ENCODE results near the gene ANKS3. TPM values are rescaled to one million over a fixed set of nuclear protein-coding genes. Genes with fewer than 3 reads are reported as not detected.

Gene ANKS3
- total RNA-seq, 1 experiment from 2014 or later, result 26.6 TPM

DNA sequence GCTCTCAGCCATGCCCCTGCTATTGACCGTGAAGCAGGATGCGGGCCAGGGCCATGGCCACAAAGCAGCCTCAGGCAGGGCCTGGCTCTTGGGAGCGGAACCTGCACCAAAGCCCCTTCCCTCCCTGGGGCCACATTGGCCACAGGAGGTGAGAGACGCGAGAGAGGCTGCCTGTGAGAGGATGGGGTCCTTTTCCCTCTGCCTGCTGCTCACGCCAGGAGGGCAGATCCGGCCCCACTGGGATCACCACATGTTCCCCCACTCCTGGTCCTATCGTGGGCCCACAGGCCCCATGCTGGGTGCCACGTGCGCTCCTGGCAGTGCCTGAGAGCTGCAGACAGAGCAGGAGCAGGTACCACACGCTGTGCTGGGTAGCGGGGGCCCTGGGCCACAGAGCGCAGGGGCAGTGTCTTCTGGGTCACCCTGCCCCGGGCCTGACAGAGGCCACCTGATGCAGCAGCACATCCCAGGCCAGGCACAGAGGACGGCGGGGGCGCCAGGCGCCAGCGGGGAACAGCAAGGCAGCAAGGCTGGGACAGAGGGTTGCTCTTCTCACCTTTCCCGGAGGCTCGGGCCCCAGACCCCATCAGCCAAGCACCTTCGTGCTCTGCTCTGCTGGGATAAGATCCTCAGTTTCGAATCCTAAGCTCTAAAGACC lies 49.9 kb downstream of the ANKS3 start:
- ATAC-seq (no peak), DNase-seq (ENCODE audit: low read depth, low spot score) (no peak)
- in situ Hi-C loops (cut with HindIII; ENCODE audit: low pct_unique_long_range_greater_than_20kb, low sequenced_read_pairs), result no loop called here
- no peak overlapping the region for H3K27ac ChIP-seq (ENCODE audit: low read length)
- TF ChIP-seq CTCF (IDR thresholded peaks at IDR 0.05) (no peak), TCF7L2 (IDR thresholded peaks at IDR 0.05; ENCODE audit: low read depth, low read length) (no peak), POLR2AphosphoS5 (IDR thresholded peaks at IDR 0.05; ENCODE audit: low read depth, low read length) (no peak), SIN3A (IDR thresholded peaks at IDR 0.05; ENCODE audit: borderline replicate concordance, insufficient read depth, low read depth, low read length) (no peak)
- TF ChIP-seq, protein P1, sequence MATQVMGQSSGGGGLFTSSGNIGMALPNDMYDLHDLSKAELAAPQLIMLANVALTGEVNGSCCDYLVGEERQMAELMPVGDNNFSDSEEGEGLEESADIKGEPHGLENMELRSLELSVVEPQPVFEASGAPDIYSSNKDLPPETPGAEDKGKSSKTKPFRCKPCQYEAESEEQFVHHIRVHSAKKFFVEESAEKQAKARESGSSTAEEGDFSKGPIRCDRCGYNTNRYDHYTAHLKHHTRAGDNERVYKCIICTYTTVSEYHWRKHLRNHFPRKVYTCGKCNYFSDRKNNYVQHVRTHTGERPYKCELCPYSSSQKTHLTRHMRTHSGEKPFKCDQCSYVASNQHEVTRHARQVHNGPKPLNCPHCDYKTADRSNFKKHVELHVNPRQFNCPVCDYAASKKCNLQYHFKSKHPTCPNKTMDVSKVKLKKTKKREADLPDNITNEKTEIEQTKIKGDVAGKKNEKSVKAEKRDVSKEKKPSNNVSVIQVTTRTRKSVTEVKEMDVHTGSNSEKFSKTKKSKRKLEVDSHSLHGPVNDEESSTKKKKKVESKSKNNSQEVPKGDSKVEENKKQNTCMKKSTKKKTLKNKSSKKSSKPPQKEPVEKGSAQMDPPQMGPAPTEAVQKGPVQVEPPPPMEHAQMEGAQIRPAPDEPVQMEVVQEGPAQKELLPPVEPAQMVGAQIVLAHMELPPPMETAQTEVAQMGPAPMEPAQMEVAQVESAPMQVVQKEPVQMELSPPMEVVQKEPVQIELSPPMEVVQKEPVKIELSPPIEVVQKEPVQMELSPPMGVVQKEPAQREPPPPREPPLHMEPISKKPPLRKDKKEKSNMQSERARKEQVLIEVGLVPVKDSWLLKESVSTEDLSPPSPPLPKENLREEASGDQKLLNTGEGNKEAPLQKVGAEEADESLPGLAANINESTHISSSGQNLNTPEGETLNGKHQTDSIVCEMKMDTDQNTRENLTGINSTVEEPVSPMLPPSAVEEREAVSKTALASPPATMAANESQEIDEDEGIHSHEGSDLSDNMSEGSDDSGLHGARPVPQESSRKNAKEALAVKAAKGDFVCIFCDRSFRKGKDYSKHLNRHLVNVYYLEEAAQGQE (IDR thresholded peaks at IDR 0.05; ENCODE audit: insufficient read depth in 1 of 2, low read depth in 2 of 2, low read length in 1 of 2), result no peak
- ChIA-PET POLR2A (no interaction called here), CTCF (no interaction called here)
- H3K36me3 ChIP-seq (ENCODE audit: control insufficient read depth, insufficient read depth, low read length), result no peaks in the 10 kb centered on the region
- H3K9me3 ChIP-seq (ENCODE audit: control insufficient read depth, insufficient read depth, low read depth, low read length), result no peaks in the 10 kb centered on the region
- intact Hi-C loops (cut with micrococcal nuclease; ENCODE audit: unreplicated experiment), result no loop called here
- no TSS peak for BruUV-seq (replicated peaks)
- no peak overlapping the region for H3K4me3 ChIP-seq (ENCODE audit: low read depth in 2 of 2, low read length in 2 of 2)
- no peaks in the 10 kb centered on the region for H3K27me3 ChIP-seq (ENCODE audit: control insufficient read depth, insufficient read depth, low read length)
- no peaks in the 10 kb centered on the region for H3K4me1 ChIP-seq (ENCODE audit: control insufficient read depth, insufficient read depth, low read length)

DNA sequence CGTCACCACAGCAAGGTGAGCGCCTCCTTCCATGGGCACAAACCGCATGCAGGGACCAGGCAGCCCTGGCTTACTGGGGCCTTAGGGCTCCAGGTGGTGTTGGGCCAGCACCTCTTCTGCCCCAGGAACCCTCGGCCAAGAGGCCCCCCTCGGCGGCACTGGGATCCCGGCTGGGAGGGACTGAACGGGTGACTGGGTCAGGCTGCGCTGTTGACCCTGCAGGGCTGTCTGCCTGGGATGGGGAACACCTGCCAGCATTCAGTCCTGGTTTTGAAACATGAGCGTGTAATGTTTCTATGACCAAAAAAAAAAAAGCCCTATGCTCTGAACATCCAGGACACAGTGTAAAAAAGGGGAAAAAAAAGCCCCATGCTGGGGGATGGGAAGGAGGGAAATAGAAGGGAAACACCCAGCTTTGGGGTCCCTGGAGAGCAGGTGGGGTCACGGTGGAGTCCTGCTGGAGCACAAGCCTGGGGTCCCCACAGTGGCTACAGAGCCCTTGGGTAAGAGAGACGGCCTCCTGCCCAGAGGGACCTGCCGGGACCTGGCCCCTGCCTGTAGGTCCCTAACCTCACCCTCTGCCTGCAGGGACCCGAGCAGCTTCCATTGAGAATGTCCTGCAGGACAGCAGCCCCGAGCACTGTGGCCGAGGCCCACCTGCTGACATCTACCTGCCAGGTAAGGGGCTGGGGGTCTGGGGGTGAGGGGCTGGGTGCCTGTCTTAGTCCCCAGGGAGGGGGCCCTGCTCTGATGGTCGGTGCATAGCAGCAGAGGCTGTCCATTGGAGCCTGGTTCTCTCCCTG lies 50.6 kb downstream of the ANKS3 start:
- Histone ChIP-seq H3K4me1 (ENCODE audit: control insufficient read depth, insufficient read depth, low read length) (no peaks in the 10 kb centered on the region), H3K27ac (ENCODE audit: low read length) (no peak overlapping the region), H3K4me3 (ENCODE audit: low read depth in 2 of 2, low read length in 2 of 2) (no peak overlapping the region), H3K27me3 (ENCODE audit: control insufficient read depth, insufficient read depth, low read length) (no peaks in the 10 kb centered on the region), H3K36me3 (ENCODE audit: control insufficient read depth, insufficient read depth, low read length) (no peaks in the 10 kb centered on the region), H3K9me3 (ENCODE audit: control insufficient read depth, insufficient read depth, low read depth, low read length) (no peaks in the 10 kb centered on the region)
- TF ChIP-seq TCF7L2 (IDR thresholded peaks at IDR 0.05; ENCODE audit: low read depth, low read length) (no peak), CTCF (IDR thresholded peaks at IDR 0.05) (no peak), POLR2AphosphoS5 (IDR thresholded peaks at IDR 0.05; ENCODE audit: low read depth, low read length) (no peak), SIN3A (IDR thresholded peaks at IDR 0.05; ENCODE audit: borderline replicate concordance, insufficient read depth, low read depth, low read length) (no peak)
- TF ChIP-seq, protein P1 (IDR thresholded peaks at IDR 0.05; ENCODE audit: insufficient read depth in 1 of 2, low read depth in 2 of 2, low read length in 1 of 2), result no peak
- CTCF ChIA-PET, result interaction anchor here (1.3 kb wide), 1 partner anchor 51 kb away, joined by 3 read pairs; the partner anchor contains the start of genes ANKS3 and DNAAF8
- no peak for ATAC-seq
- BruUV-seq (replicated peaks), result no TSS peak
- POLR2A ChIA-PET, result no interaction called here
- DNase-seq (ENCODE audit: low read depth, low spot score), result no peak
- intact Hi-C loops (cut with micrococcal nuclease; ENCODE audit: unreplicated experiment), result no loop called here
- in situ Hi-C loops (cut with HindIII; ENCODE audit: low pct_unique_long_range_greater_than_20kb, low sequenced_read_pairs), result no loop called here

Measured in Panc1 (cell line).